K562 (cell line): ENCODE data around the gene ALCAM. TPM values are rescaled to one million over a fixed set of nuclear protein-coding genes. Genes with fewer than 3 reads are reported as not detected.

Source experiments
- ATAC-seq: fragments of 200-7000 bp; cut with Tn5 transposase; 3 replicates; pipeline ENCODE4 v1.9.1; 2020; ENCODE audit warnings: moderate library complexity
- BruUV-seq: library from RNA; stranded (reverse); fragments of 400-500 nt; replicated peaks from 2 replicates; lab custom pipeline; 2021; lab: Mats Ljungman, UMichigan
- CTCF ChIA-PET: fragments of 300-600 bp; formaldehyde crosslinking; extraction: SDS; loops from one replicate; lab custom pipeline; 2021; ENCODE audit warnings: low intra/inter-chr PET ratio; lab: Yijun Ruan, JAX
- POLR2A ChIA-PET: fragments of 300-600, 350-650 bp; sonication (Branson Sonifier 250); formaldehyde crosslinking; extraction: SDS; loops from one replicate; lab custom pipeline; 2021; ENCODE audit warnings: antibody characterized with exemption, inconsistent platforms; lab: Yijun Ruan, JAX
- DNase-seq, 4 experiments: peaks; one replicate each; pipeline versions ENCODE4 v3.0.0 to v3.0.0-alpha.2; 2011 to 2018; ENCODE audit warnings: low spot score in 3 of 4, mixed read lengths in 3 of 4; ENCODE audit errors: extremely low read depth in 1 of 4
- FAIRE-seq: peaks from 2 replicates; lab custom pipeline; 2011; peaks lifted over from hg19 to GRCh38; lab: Jason Lieb, UNC
- H2AFZ ChIP-seq: 2 replicates; pipeline ENCODE4 v1.6.0; 2011; ENCODE audit warnings: low read depth, low read length, control low read depth, inconsistent platforms
- H3K27ac ChIP-seq: fragments of 200-600 bp; 3 replicates; pipeline ENCODE4 v1.8.0; 2011; ENCODE audit warnings: low read depth, mild to moderate bottlenecking, control low read depth, inconsistent platforms, low read length, moderate library complexity, mixed read lengths; ENCODE audit errors: extremely low read depth
- H3K27me3 ChIP-seq, 2 experiments: fragments of 300-600 bp in 1 of 2; 2 replicates in 1 of 2; 3 replicates in 1 of 2; pipeline versions ENCODE4 v1.6.0 to v1.8.0; 2011; ENCODE audit warnings: inconsistent platforms in 2 of 2, low read length in 2 of 2, mild to moderate bottlenecking in 1 of 2, mixed read lengths in 1 of 2, moderate library complexity in 1 of 2; ENCODE audit not compliant: control insufficient read depth in 2 of 2, insufficient read depth in 2 of 2
- H3K36me3 ChIP-seq: fragments of 300-600 bp; 3 replicates; pipeline ENCODE4 v1.8.0; 2011; ENCODE audit warnings: mild to moderate bottlenecking, low read length, inconsistent platforms; ENCODE audit not compliant: control insufficient read depth, insufficient read depth
- H3K4me1 ChIP-seq, 2 experiments: fragments of 200-600 bp in 1 of 2; replicated peaks in 1 of 2; 2 replicates in 1 of 2; 3 replicates in 1 of 2; pipeline versions ENCODE4 v1.5.1 to v1.8.0; 2011; ENCODE audit warnings: inconsistent platforms in 2 of 2, low read length in 2 of 2, mild to moderate bottlenecking in 1 of 2, mixed read lengths in 1 of 2, moderate library complexity in 1 of 2; ENCODE audit not compliant: control insufficient read depth in 2 of 2, insufficient read depth in 2 of 2
- H3K4me2 ChIP-seq: 2 replicates; pipeline ENCODE4 v1.6.1; 2011; ENCODE audit warnings: low read length, control low read depth, inconsistent platforms, mixed read lengths; ENCODE audit not compliant: insufficient read depth
- H3K4me3 ChIP-seq: fragments of 200-600 bp; sonication (generic), shearing (Covaris generic); 2 replicates; pipeline ENCODE4 v1.5.1; 2016; ENCODE audit warnings: control low read depth, inconsistent platforms
- H3K79me2 ChIP-seq: fragments of 200-600 bp; 3 replicates; pipeline ENCODE4 v1.8.0; 2011; ENCODE audit warnings: low read length, inconsistent platforms; ENCODE audit not compliant: control insufficient read depth, insufficient read depth
- H3K9ac ChIP-seq, 2 experiments: 2 replicates each; pipeline versions ENCODE4 v1.6.0 to v1.6.1; 2011; ENCODE audit warnings: low read depth in 2 of 2, low read length in 2 of 2, control low read depth in 1 of 2, inconsistent platforms in 1 of 2, mild to moderate bottlenecking in 1 of 2, mixed read lengths in 1 of 2; ENCODE audit not compliant: insufficient read depth in 1 of 2
- H3K9me1 ChIP-seq: one replicate; pipeline ENCODE4 v1.6.0; 2011; ENCODE audit warnings: inconsistent platforms, mild to moderate bottlenecking, low read length, moderate library complexity; ENCODE audit not compliant: control insufficient read depth, insufficient read depth
- H3K9me3 ChIP-seq: replicated peaks from 2 replicates; pipeline ENCODE4 v1.5.1; 2011; ENCODE audit warnings: low read depth, low read length, inconsistent platforms; ENCODE audit not compliant: control insufficient read depth, insufficient read depth
- H4K20me1 ChIP-seq: replicated peaks from 2 replicates; pipeline ENCODE4 v1.6.1; 2011; ENCODE audit warnings: low read length, inconsistent platforms, mixed read lengths; ENCODE audit not compliant: control insufficient read depth, insufficient read depth
- MBD2 ChIP-seq: sonication (generic); IDR thresholded peaks from 2 replicates; pipeline ENCODE4 v1.6.1; 2016; ENCODE audit warnings: low read depth, borderline replicate concordance
- MEIS2 ChIP-seq: fragments of 450-650 bp; IDR thresholded peaks from 2 replicates; pipeline ENCODE4 v1.6.1; 2014; ENCODE audit warnings: mild to moderate bottlenecking; ENCODE audit not compliant: partially characterized antibody
- MIER1 ChIP-seq: fragments of 450-650 bp; IDR thresholded peaks from 2 replicates; pipeline ENCODE4 v1.6.1; 2016; ENCODE audit warnings: antibody characterized with exemption, mild to moderate bottlenecking, low read depth
- NCOR1 ChIP-seq: fragments of 450-650 bp; IDR thresholded peaks from 2 replicates; pipeline ENCODE4 v1.6.1; 2016; ENCODE audit warnings: mild to moderate bottlenecking, moderate library complexity
- NR0B1 ChIP-seq: fragments of 450-650 bp; IDR thresholded peaks from one replicate; pipeline ENCODE4 v1.6.1; 2018; ENCODE audit warnings: mild to moderate bottlenecking, moderate library complexity; ENCODE audit not compliant: partially characterized antibody
- PHF20 ChIP-seq: fragments of 450-650 bp; IDR thresholded peaks from 2 replicates; pipeline ENCODE4 v1.6.1; 2018; ENCODE audit not compliant: partially characterized antibody
- PTRF ChIP-seq: fragments of 450-650 bp; IDR thresholded peaks from 2 replicates; pipeline ENCODE4 v1.6.1; 2016; ENCODE audit warnings: mild to moderate bottlenecking, missing genetic modification characterization, missing compliant biosample characterization
- RBM22 ChIP-seq: fragments of 200-400 bp; formaldehyde crosslinking; IDR thresholded peaks from 2 replicates; pipeline ENCODE4 v1.6.1; 2018; ENCODE audit warnings: low read length, low read depth; ENCODE audit not compliant: poor library complexity, severe bottlenecking
- RREB1 ChIP-seq: fragments of 250-450 bp; sonication (Bioruptor Pico); IDR thresholded peaks from 2 replicates; pipeline ENCODE4 v1.4.0; 2020
- RUNX1 ChIP-seq: sonication (generic); IDR thresholded peaks from 2 replicates; pipeline ENCODE4 v1.6.1; 2016; ENCODE audit warnings: antibody characterized with exemption, low read depth
- TFAP4 ChIP-seq: sonication (generic); formaldehyde crosslinking; IDR thresholded peaks from 2 replicates; pipeline ENCODE4 v1.8.0; 2022; ENCODE audit warnings: missing genetic modification reagents, mild to moderate bottlenecking, moderate library complexity, borderline replicate concordance
- ZHX1 ChIP-seq: fragments of 150-350 bp; conservative IDR thresholded peaks from 2 replicates; pipeline ENCODE4 v1.6.1; 2014; ENCODE audit warnings: low read length
- ZNF644 ChIP-seq: fragments of 200-800 bp; sonication (Bioruptor generic); IDR thresholded peaks from 2 replicates; pipeline ENCODE4 v1.6.1; 2016; ENCODE audit warnings: low read depth, missing genetic modification characterization, missing compliant biosample characterization
- WGBS: fragments of 100-300 bp; shearing (Covaris generic); methylation state at CpG from one replicate; pipeline ENCODE4 v1.1.6; 2016; ENCODE audit warnings: low coverage, mixed read lengths; ENCODE audit not compliant: insufficient coverage; ENCODE audit errors: missing lambda C conversion rate; 5-methylcytosine and 5-hydroxymethylcytosine counted together
- in situ Hi-C: fragments of 300-500 bp; cut with MboI; formaldehyde crosslinking; loops from 4 replicates; pipeline ENCODE4 v1.15.0; 2018; ENCODE audit warnings: inconsistent platforms, mixed read lengths
- intact Hi-C: fragments of 100-400 bp; cut with micrococcal nuclease; formaldehyde crosslinking; loops from 2 replicates; pipeline ENCODE4 v1.14.2; 2022
- polyA plus RNA-seq, 8 experiments: library from polyadenylated mRNA; depleted of rRNA in 4 of 8; stranded (reverse) in 5 of 8; unstranded in 3 of 8; fragments of >200 nt; fragmentation: Nextera tagmentation in 2 of 8; fragmentation: Illumina TruSeq in 1 of 8; extraction: Ambion mirVana in 2 of 8; extraction: Trizol in 1 of 8; gene quantifications; 2 replicates each; pipeline versions ENCODE4 v1.2.1 to v1.2.3, GENCODE V29; 2011 to 2014; ENCODE audit warnings: inconsistent platforms in 1 of 8, missing spikeins in 1 of 8
- total RNA-seq, 7 experiments: library from RNA; depleted of rRNA in 6 of 7; stranded (reverse); fragments of >200 nt in 6 of 7; fragmentation: Illumina TruSeq in 2 of 7; extraction: Trizol in 2 of 7; gene quantifications; 2 replicates each; pipeline versions ENCODE4 v1.2.1 to v1.2.3, GENCODE V29; 2011 to 2021; ENCODE audit warnings: low replicate concordance in 1 of 7

ALCAM gene
- total and polyA plus RNA-seq, 9 of the 15 experiments (the other 6 are each of a cell fraction or from before 2014, with no cell fraction given), result 0.03 to 0.98 (median 0.14) TPM; not detected in 1

GRCh38 chr3:105328338-105328730, 38.4 kb upstream of the ALCAM start:
- H3K27ac ChIP-seq, result no peak overlapping the region
- H3K9me1 ChIP-seq, result no peaks in the 10 kb centered on the region
- no peak overlapping the region for H3K4me2 ChIP-seq
- no peak overlapping the region for H3K9ac ChIP-seq
- intact Hi-C loops, result no loop called here
- H3K9me3 ChIP-seq, result no peaks in the 10 kb centered on the region
- POLR2A ChIA-PET, result no interaction called here
- FAIRE-seq, result no peak
- no peak for ATAC-seq
- no peaks in the 10 kb centered on the region for H3K4me1 ChIP-seq
- no peak for DNase-seq
- no TSS peak for BruUV-seq
- in situ Hi-C loops, result no loop called here
- CTCF ChIA-PET, result no interaction called here
- no peaks in the 10 kb centered on the region for H3K79me2 ChIP-seq
- H2AFZ ChIP-seq, result no peak overlapping the region
- H3K36me3 ChIP-seq, result no peaks in the 10 kb centered on the region
- H3K4me3 ChIP-seq, result no peak overlapping the region
- no peaks in the 10 kb centered on the region for H4K20me1 ChIP-seq
- 0% methylated on average over 2 of the region's 2 CpGs for WGBS
- H3K27me3 ChIP-seq, result no peaks in the 10 kb centered on the region
- TF ChIP-seq PHF20 (no peak), RREB1 (CRISPR knock-in tag) (no peak), MIER1 (no peak), TFAP4 (CRISPR knock-in tag) (no peak), NCOR1 (no peak), RUNX1 (no peak), MEIS2 (no peak), NR0B1 (no peak), MBD2 (no peak), ZNF644 (no peak), PTRF (no peak), ZHX1 (no peak), RBM22 (no peak)
